ENCODE measurements around the gene EVX1.

EVX1 gene

GRCh38 chr7:27210441-27211083, 32.0 kb upstream of the EVX1 start:
- H3K27me3 ChIP-seq (ENCODE audit: insufficient read depth, poor library complexity, severe bottlenecking) = no peaks in the 10 kb centered on the region
- H3K9me3 ChIP-seq (ENCODE audit: severe bottlenecking) = no peaks in the 10 kb centered on the region
- peak overlapping the region; percentile 13 for H3K4me3 ChIP-seq (ENCODE audit: severe bottlenecking)
- H3K36me3 ChIP-seq (ENCODE audit: low read depth) = no peaks in the 10 kb centered on the region
- ATAC-seq (ENCODE audit: low read depth) (peak; percentile 30; the same call in 1 of the 3 replicates), DNase-seq (ENCODE audit: low spot score) (no peak)
- H3K27ac ChIP-seq (ENCODE audit: poor library complexity, severe bottlenecking) = no peak overlapping the region
- peaks cover 6% of the 10 kb centered on the region for H3K4me1 ChIP-seq (ENCODE audit: insufficient read depth, poor library complexity, severe bottlenecking)
- TF ChIP-seq CTCF (IDR thresholded peaks at IDR 0.05; ENCODE audit: poor library complexity, severe bottlenecking) = peak; percentile 69

- DNase-seq (ENCODE audit: low spot score) = no peak
- Histone ChIP-seq H3K36me3 (ENCODE audit: low read depth) (no peaks in the 10 kb centered on the region), H3K27me3 (ENCODE audit: insufficient read depth, poor library complexity, severe bottlenecking) (no peaks in the 10 kb centered on the region), H3K4me1 (ENCODE audit: insufficient read depth, poor library complexity, severe bottlenecking) (peaks cover 6% of the 10 kb centered on the region), H3K4me3 (ENCODE audit: severe bottlenecking) (no peak overlapping the region), H3K9me3 (ENCODE audit: severe bottlenecking) (no peaks in the 10 kb centered on the region), H3K27ac (ENCODE audit: poor library complexity, severe bottlenecking) (no peak overlapping the region)
- no peak for TF ChIP-seq CTCF (IDR thresholded peaks at IDR 0.05; ENCODE audit: poor library complexity, severe bottlenecking)
- ATAC-seq (ENCODE audit: low read depth) = no peak
Measured at GRCh38 chr7:27211084-27211446, 31.5 kb upstream of the EVX1 start.

GRCh38 chr7:27211764-27212204, 30.8 kb upstream of the EVX1 start:
- Histone ChIP-seq H3K4me3 (ENCODE audit: severe bottlenecking) (no peak overlapping the region), H3K36me3 (ENCODE audit: low read depth) (no peaks in the 10 kb centered on the region), H3K4me1 (ENCODE audit: insufficient read depth, poor library complexity, severe bottlenecking) (peaks cover 2% of the 10 kb centered on the region), H3K9me3 (ENCODE audit: severe bottlenecking) (no peaks in the 10 kb centered on the region), H3K27me3 (ENCODE audit: insufficient read depth, poor library complexity, severe bottlenecking) (no peaks in the 10 kb centered on the region), H3K27ac (ENCODE audit: poor library complexity, severe bottlenecking) (no peak overlapping the region)
- no peak for TF ChIP-seq CTCF (IDR thresholded peaks at IDR 0.05; ENCODE audit: poor library complexity, severe bottlenecking)
- ATAC-seq (ENCODE audit: low read depth) = no peak
- no peak for DNase-seq (ENCODE audit: low spot score)

GRCh38 chr7:27212497-27213432, 29.8 kb upstream of the EVX1 start:
- no peaks in the 10 kb centered on the region for H3K36me3 ChIP-seq (ENCODE audit: low read depth)
- no peak overlapping the region for H3K4me3 ChIP-seq (ENCODE audit: severe bottlenecking)
- TF ChIP-seq CTCF (IDR thresholded peaks at IDR 0.05; ENCODE audit: poor library complexity, severe bottlenecking) = no peak
- DNase-seq (ENCODE audit: low spot score) = no peak
- ATAC-seq (ENCODE audit: low read depth) = no peak
- H3K27ac ChIP-seq (ENCODE audit: poor library complexity, severe bottlenecking) = no peak overlapping the region
- H3K27me3 ChIP-seq (ENCODE audit: insufficient read depth, poor library complexity, severe bottlenecking) = no peaks in the 10 kb centered on the region
- no peaks in the 10 kb centered on the region for H3K4me1 ChIP-seq (ENCODE audit: insufficient read depth, poor library complexity, severe bottlenecking)
- no peaks in the 10 kb centered on the region for H3K9me3 ChIP-seq (ENCODE audit: severe bottlenecking)
